Measurements from ENCODE around the gene NLGN2. TPM values are rescaled to one million over a fixed set of nuclear protein-coding genes. Genes with fewer than 3 reads are reported as not detected.

The NLGN2 gene
- total and polyA plus RNA-seq, 2 of the 8 experiments (the other 6 are each of a cell fraction or from before 2014, with no cell fraction given): 21.2 to 62.8 TPM

- TF ChIP-seq CTCF (IDR thresholded peaks at IDR 0.05; ENCODE audit: control extremely low read depth in 1 of 3, insufficient read depth in 1 of 3, low read depth in 1 of 3, low read length in 3 of 3) (no peak), EZH2 (IDR thresholded peaks at IDR 0.05; ENCODE audit: low read depth, low read length, severe bottlenecking) (no peak), SIRT6 (IDR thresholded peaks at IDR 0.05; ENCODE audit: low read length) (no peak), SIN3A (conservative IDR thresholded peaks at IDR 0.05 in 1 of 2, IDR thresholded peaks at IDR 0.05 in 1 of 2; ENCODE audit: low read depth in 1 of 2, low read length in 2 of 2) (no peak), POLR2A (IDR thresholded peaks at IDR 0.05; ENCODE audit: control extremely low read depth in 1 of 2, low read depth in 2 of 2, low read length in 2 of 2) (no peak), MAFK (IDR thresholded peaks at IDR 0.05; ENCODE audit: low read depth, low read length) (no peak), EGR1 (IDR thresholded peaks at IDR 0.05; ENCODE audit: borderline replicate concordance, low read depth, low read length) (no peak)
These were observed 58.1 kb downstream of the NLGN2 start (continued) for GRCh38 chr17:7465597-7466275.
